DOHH2 (cell line): ENCODE data around the gene BBS7.

Source experiments
- EZH2phosphoT487 ChIP-seq: fragments of 200-600 bp; sonication (generic); IDR thresholded peaks from 2 replicates; pipeline ENCODE4 v1.6.1; 2017; ENCODE audit warnings: borderline replicate concordance, mild to moderate bottlenecking, antibody characterized with exemption, low read length, moderate library complexity, mixed read lengths
- TF ChIP-seq, protein P1 (sequence below): fragments of 200-600 bp; sonication (generic); IDR thresholded peaks from one replicate; pipeline ENCODE4 v1.5.1; 2014; ENCODE audit warnings: antibody characterized with exemption, mild to moderate bottlenecking, low read depth, low read length; ENCODE audit not compliant: poor library complexity, severe bottlenecking

DNA sequence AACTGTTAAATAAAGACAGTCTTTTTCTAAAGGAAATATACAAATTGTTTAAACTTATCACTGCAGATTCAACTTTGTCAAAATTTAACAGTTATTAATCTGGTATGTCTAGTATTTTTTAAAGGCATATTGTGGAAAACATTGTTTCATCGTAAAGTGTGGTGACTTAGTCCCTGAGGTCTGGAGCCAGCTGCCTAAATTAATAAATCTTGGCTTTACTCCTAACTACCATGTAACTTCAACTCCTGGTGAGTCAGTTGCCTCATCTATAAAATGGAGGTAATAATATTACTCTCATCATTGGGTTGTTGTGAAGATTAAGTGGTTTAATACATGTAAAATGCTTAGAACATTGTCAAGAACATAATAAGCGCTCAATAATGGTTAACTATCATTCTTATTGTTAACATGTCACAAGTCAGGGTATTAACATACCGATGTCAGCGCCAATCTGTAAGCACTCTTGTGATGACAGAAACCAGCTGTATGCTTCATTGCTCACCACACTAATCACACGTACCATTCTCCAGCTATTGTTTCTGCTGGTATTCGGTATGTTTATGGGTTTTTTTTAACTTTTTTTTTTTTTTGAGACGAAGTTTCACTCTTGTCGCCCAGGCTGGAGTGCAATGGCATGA is 91.2 kb downstream of the BBS7 start:
- TF ChIP-seq, protein P1, sequence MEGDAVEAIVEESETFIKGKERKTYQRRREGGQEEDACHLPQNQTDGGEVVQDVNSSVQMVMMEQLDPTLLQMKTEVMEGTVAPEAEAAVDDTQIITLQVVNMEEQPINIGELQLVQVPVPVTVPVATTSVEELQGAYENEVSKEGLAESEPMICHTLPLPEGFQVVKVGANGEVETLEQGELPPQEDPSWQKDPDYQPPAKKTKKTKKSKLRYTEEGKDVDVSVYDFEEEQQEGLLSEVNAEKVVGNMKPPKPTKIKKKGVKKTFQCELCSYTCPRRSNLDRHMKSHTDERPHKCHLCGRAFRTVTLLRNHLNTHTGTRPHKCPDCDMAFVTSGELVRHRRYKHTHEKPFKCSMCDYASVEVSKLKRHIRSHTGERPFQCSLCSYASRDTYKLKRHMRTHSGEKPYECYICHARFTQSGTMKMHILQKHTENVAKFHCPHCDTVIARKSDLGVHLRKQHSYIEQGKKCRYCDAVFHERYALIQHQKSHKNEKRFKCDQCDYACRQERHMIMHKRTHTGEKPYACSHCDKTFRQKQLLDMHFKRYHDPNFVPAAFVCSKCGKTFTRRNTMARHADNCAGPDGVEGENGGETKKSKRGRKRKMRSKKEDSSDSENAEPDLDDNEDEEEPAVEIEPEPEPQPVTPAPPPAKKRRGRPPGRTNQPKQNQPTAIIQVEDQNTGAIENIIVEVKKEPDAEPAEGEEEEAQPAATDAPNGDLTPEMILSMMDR, result no peak
- TF ChIP-seq EZH2phosphoT487, result no peak
